ENCODE measurements around the gene TTL.
A peak's percentile ranks its signal among the peaks of the same experiment; 100 is the strongest.
"Not testable (repeated sequence)": the region's sequence is repeated elsewhere in the genome, so short reads cannot be mapped to it uniquely, and the experiment has no call there.

The TTL gene

GRCh38 chr2:112481528-112482233, at the start of gene TTL:
TTL (plus strand) TSS chr2:112482156; CDS start chr2:112482345, 189 bp downstream.
- peak within 1 kb of the TSS; percentile 87 for H3K9ac ChIP-seq (ENCODE audit: low read depth, low read length)
- ATAC-seq (ENCODE audit: insufficient read depth, low read depth), result peak; percentile 75
- TF ChIP-seq CTCF (IDR thresholded peaks at IDR 0.05; ENCODE audit: borderline replicate concordance, extremely low read depth, low read length, poor library complexity, severe bottlenecking), result no peak
- no peak for TF ChIP-seq EZH2 (IDR thresholded peaks at IDR 0.05; ENCODE audit: borderline replicate concordance, low read depth, low read length, severe bottlenecking)

GRCh38 chr2:112432390-112432734, 49.6 kb upstream of the TTL start:
- H3K27me3 ChIP-seq (ENCODE audit: insufficient read depth, low read length, poor library complexity); H3K4me2 ChIP-seq (ENCODE audit: insufficient read depth, low read length); DNase-seq; H3K4me3 ChIP-seq (ENCODE audit: low read depth in 1 of 2, low read length in 2 of 2); H2AFZ ChIP-seq (ENCODE audit: low read depth, low read length); H4K20me1 ChIP-seq (ENCODE audit: insufficient read depth, low read length); H3K79me2 ChIP-seq (ENCODE audit: insufficient read depth, low read length); H3K36me3 ChIP-seq (ENCODE audit: insufficient read depth, low read length); H3K9ac ChIP-seq (ENCODE audit: low read depth, low read length); H3K9me3 ChIP-seq (ENCODE audit: insufficient read depth, low read length, severe bottlenecking); H3K4me1 ChIP-seq (ENCODE audit: insufficient read depth, low read length); ATAC-seq (ENCODE audit: insufficient read depth, low read depth); H3K27ac ChIP-seq (ENCODE audit: low read length): not testable (repeated sequence)

More at GRCh38 chr2:112481528-112482233, at the start of gene TTL:
- H3K27me3 ChIP-seq (ENCODE audit: insufficient read depth, low read length, poor library complexity), result no peaks in the 10 kb centered on the region
- DNase-seq, result peak; percentile 79
- peaks cover 45% of the 10 kb centered on the region for H3K79me2 ChIP-seq (ENCODE audit: insufficient read depth, low read length)
- peak within 1 kb of the TSS; percentile 81 to 97 for H3K4me3 ChIP-seq (ENCODE audit: low read depth in 1 of 2, low read length in 2 of 2)
- peaks cover 23% of the 10 kb centered on the region for H3K36me3 ChIP-seq (ENCODE audit: insufficient read depth, low read length)
- peak within 1 kb of the TSS; percentile 83 for H2AFZ ChIP-seq (ENCODE audit: low read depth, low read length)
- H3K4me1 ChIP-seq (ENCODE audit: insufficient read depth, low read length), result peaks cover 40% of the 10 kb centered on the region
- H4K20me1 ChIP-seq (ENCODE audit: insufficient read depth, low read length), result peaks cover 9% of the 10 kb centered on the region
- H3K27ac ChIP-seq (ENCODE audit: low read length), result peak within 1 kb of the TSS; percentile 80
- peak within 1 kb of the TSS; percentile 77 for H3K4me2 ChIP-seq (ENCODE audit: insufficient read depth, low read length)
- no peaks in the 10 kb centered on the region for H3K9me3 ChIP-seq (ENCODE audit: insufficient read depth, low read length, severe bottlenecking)

- H3K27ac ChIP-seq (ENCODE audit: low read length); H3K4me1 ChIP-seq (ENCODE audit: insufficient read depth, low read length); ATAC-seq (ENCODE audit: insufficient read depth, low read depth); H4K20me1 ChIP-seq (ENCODE audit: insufficient read depth, low read length); H2AFZ ChIP-seq (ENCODE audit: low read depth, low read length); H3K9me3 ChIP-seq (ENCODE audit: insufficient read depth, low read length, severe bottlenecking); DNase-seq; H3K36me3 ChIP-seq (ENCODE audit: insufficient read depth, low read length); H3K79me2 ChIP-seq (ENCODE audit: insufficient read depth, low read length); H3K9ac ChIP-seq (ENCODE audit: low read depth, low read length); H3K4me3 ChIP-seq (ENCODE audit: low read depth in 1 of 2, low read length in 2 of 2); H3K27me3 ChIP-seq (ENCODE audit: insufficient read depth, low read length, poor library complexity): not testable (repeated sequence)
- 0 out of 2 replicates have a peak overlapping the region, but pooled peaks have one; percentile 36 for H3K4me2 ChIP-seq (ENCODE audit: insufficient read depth, low read length)
Measured at GRCh38 chr2:112432735-112433479, 49.0 kb upstream of the TTL start.

- peak; percentile 48 for TF ChIP-seq CTCF (IDR thresholded peaks at IDR 0.05; ENCODE audit: borderline replicate concordance, extremely low read depth, low read length, poor library complexity, severe bottlenecking)
Measured at GRCh38 chr2:112433480-112433879, 48.5 kb upstream of the TTL start, which contains the start of gene RGPD8. RGPD8 (minus strand) TSS chr2:112433645; CDS start chr2:112433453, 192 bp downstream.

More at GRCh38 chr2:112433480-112433879, 48.5 kb upstream of the TTL start, which contains the start of gene RGPD8:
- not testable (repeated sequence) for H3K27me3 ChIP-seq (ENCODE audit: insufficient read depth, low read length, poor library complexity); H3K9ac ChIP-seq (ENCODE audit: low read depth, low read length); H3K9me3 ChIP-seq (ENCODE audit: insufficient read depth, low read length, severe bottlenecking); H3K27ac ChIP-seq (ENCODE audit: low read length); H3K4me1 ChIP-seq (ENCODE audit: insufficient read depth, low read length); H3K4me3 ChIP-seq (ENCODE audit: low read depth in 1 of 2, low read length in 2 of 2); H3K36me3 ChIP-seq (ENCODE audit: insufficient read depth, low read length); H2AFZ ChIP-seq (ENCODE audit: low read depth, low read length); H4K20me1 ChIP-seq (ENCODE audit: insufficient read depth, low read length); H3K79me2 ChIP-seq (ENCODE audit: insufficient read depth, low read length)
- peak within 1 kb of the TSS; percentile 36; the same call in 1 of the 2 replicates for H3K4me2 ChIP-seq (ENCODE audit: insufficient read depth, low read length)
- peak; percentile 80 for DNase-seq
- peak; percentile 98 for ATAC-seq (ENCODE audit: insufficient read depth, low read depth)
